C4-2B (cell line): ENCODE data around the gene ALOX12.

Experiments
- CTCF ChIP-seq: fragments of 450-650 bp; conservative IDR thresholded peaks from 2 replicates; pipeline ENCODE4 v1.5.1; 2017; ENCODE audit warnings: mild to moderate bottlenecking
- ZFX ChIP-seq: fragments of 450-650 bp; IDR thresholded peaks from 2 replicates; pipeline ENCODE4 v1.6.1; 2017

GRCh38 chr17:7026471-7027115 is 30.7 kb downstream of the ALOX12 start:
- no peak for TF ChIP-seq CTCF
- TF ChIP-seq ZFX, result no peak
